Breast epithelium (tissue), 4 donors: Measurements from ENCODE around the gene COL5A1. TPM values are rescaled to one million over a fixed set of nuclear protein-coding genes. Genes with fewer than 3 reads are reported as not detected.

Experiments used
- DNase-seq, 2 donors: peaks; one replicate each; pipeline ENCODE4 v3.0.0-alpha.2; 2019; ENCODE audit warnings: low spot score in 2 of 2
- H3K27ac ChIP-seq, 2 donors: fragments of 200-600 bp; sonication (generic) in 1 of 2; one replicate each; pipeline ENCODE4 v1.5.1; 2016 to 2019; ENCODE audit warnings: mild to moderate bottlenecking in 1 of 2
- H3K27me3 ChIP-seq, 2 donors: fragments of 200-600 bp; sonication (generic) in 1 of 2; one replicate each; pipeline versions ENCODE4 v1.5.1 to v1.6.0; 2017 to 2019; ENCODE audit warnings: control low read depth in 1 of 2, mild to moderate bottlenecking in 1 of 2
- H3K36me3 ChIP-seq: fragments of 200-600 bp; one replicate; pipeline ENCODE4 v1.5.1; 2019
- H3K4me1 ChIP-seq, 2 donors: fragments of 200-600 bp; sonication (generic); one replicate each; pipeline ENCODE4 v1.5.1; 2016 to 2019; ENCODE audit warnings: control low read depth in 1 of 2
- H3K4me3 ChIP-seq, 3 donors: fragments of 200-600 bp; sonication (generic); 1 replicate in 2 of 3; 2 replicates in 1 of 3; pipeline ENCODE4 v1.5.1; 2016 to 2019; ENCODE audit warnings: mild to moderate bottlenecking in 3 of 3, moderate library complexity in 2 of 3
- H3K9me3 ChIP-seq, 2 donors: fragments of 200-600 bp; sonication (generic) in 1 of 2; one replicate each; pipeline ENCODE4 v1.5.1; 2016 to 2019; ENCODE audit warnings: control low read depth in 1 of 2
- CTCF ChIP-seq, 3 donors: fragments of 450-650 bp; IDR thresholded peaks; one replicate each; pipeline ENCODE4 v1.5.1; 2016 to 2017; ENCODE audit warnings: antibody characterized with exemption in 3 of 3, mild to moderate bottlenecking in 3 of 3, moderate library complexity in 3 of 3
- POLR2A ChIP-seq: fragments of 450-650 bp; IDR thresholded peaks from one replicate; pipeline ENCODE4 v1.6.1; 2016; ENCODE audit warnings: antibody characterized with exemption, mild to moderate bottlenecking, moderate library complexity
- POLR2AphosphoS5 ChIP-seq, 3 donors: sonication (generic); formaldehyde crosslinking; IDR thresholded peaks; one replicate each; pipeline ENCODE4 v1.6.1; 2017; ENCODE audit warnings: antibody characterized with exemption in 3 of 3
- intact Hi-C: fragments of 100-400 bp; cut with DNase I; formaldehyde crosslinking; loops from one replicate; pipeline ENCODE4 v1.15.1; 2023; ENCODE audit warnings: low total_unique reads
- total RNA-seq, 3 donors: library from RNA; depleted of rRNA; stranded (reverse); fragments of >200 nt; gene quantifications; one replicate each; pipeline ENCODE4 v1.1.0, GENCODE V29; 2016

COL5A1 gene
- total RNA-seq, 3 donors from 2014 or later, result 12.1 to 17.0 (median 15.4) TPM

GRCh38 chr9:134690301-134690751 lies 48.7 kb downstream of the COL5A1 start:
- DNase-seq, result no peak
- intact Hi-C loops, result no loop called here
- no peak for TF ChIP-seq POLR2AphosphoS5 (IDR thresholded peaks at IDR 0.05)
- TF ChIP-seq CTCF (IDR thresholded peaks at IDR 0.05), result no peak
- TF ChIP-seq POLR2A, result no peak
- Histone ChIP-seq H3K9me3 (no peaks in the 10 kb centered on the region), H3K36me3 (no peaks in the 10 kb centered on the region), H3K4me1 (no peaks in the 10 kb centered on the region), H3K27me3 (no peaks in the 10 kb centered on the region), H3K27ac (no peak overlapping the region), H3K4me3 (no peak overlapping the region)

- DNase-seq, result no peak
- H3K9me3 ChIP-seq, result no peaks in the 10 kb centered on the region
- no peaks in the 10 kb centered on the region for H3K4me1 ChIP-seq
- TF ChIP-seq POLR2A (no peak), CTCF (IDR thresholded peaks at IDR 0.05) (no peak), POLR2AphosphoS5 (IDR thresholded peaks at IDR 0.05) (no peak)
- intact Hi-C loops, result no loop called here
- H3K27ac ChIP-seq, result peak overlapping the region in 1 of 2 donors; percentile 32
- no peaks in the 10 kb centered on the region for H3K36me3 ChIP-seq
- H3K4me3 ChIP-seq, result no peak overlapping the region
- no peaks in the 10 kb centered on the region for H3K27me3 ChIP-seq
These were observed 49.5 kb downstream of the COL5A1 start for GRCh38 chr9:134690946-134691694.

GRCh38 chr9:134691695-134692572 lies 50.3 kb downstream of the COL5A1 start:
- no peak for DNase-seq
- TF ChIP-seq CTCF (IDR thresholded peaks at IDR 0.05) (no peak), POLR2AphosphoS5 (IDR thresholded peaks at IDR 0.05) (no peak), POLR2A (no peak)
- Histone ChIP-seq H3K9me3 (no peaks in the 10 kb centered on the region), H3K36me3 (no peaks in the 10 kb centered on the region), H3K27me3 (no peaks in the 10 kb centered on the region), H3K4me3 (no peak overlapping the region), H3K4me1 (no peaks in the 10 kb centered on the region), H3K27ac (no peak overlapping the region)
- intact Hi-C loops, result no loop called here

- intact Hi-C loops, result no loop called here
- H3K27me3 ChIP-seq, result no peaks in the 10 kb centered on the region
- no peak overlapping the region for H3K27ac ChIP-seq
- TF ChIP-seq CTCF (IDR thresholded peaks at IDR 0.05) (no peak), POLR2AphosphoS5 (IDR thresholded peaks at IDR 0.05) (no peak), POLR2A (no peak)
- no peaks in the 10 kb centered on the region for H3K36me3 ChIP-seq
- no peak overlapping the region for H3K4me3 ChIP-seq
- no peaks in the 10 kb centered on the region for H3K9me3 ChIP-seq
- no peaks in the 10 kb centered on the region for H3K4me1 ChIP-seq
- no peak for DNase-seq
These were observed 50.9 kb downstream of the COL5A1 start for GRCh38 chr9:134692573-134692860.

DNA sequence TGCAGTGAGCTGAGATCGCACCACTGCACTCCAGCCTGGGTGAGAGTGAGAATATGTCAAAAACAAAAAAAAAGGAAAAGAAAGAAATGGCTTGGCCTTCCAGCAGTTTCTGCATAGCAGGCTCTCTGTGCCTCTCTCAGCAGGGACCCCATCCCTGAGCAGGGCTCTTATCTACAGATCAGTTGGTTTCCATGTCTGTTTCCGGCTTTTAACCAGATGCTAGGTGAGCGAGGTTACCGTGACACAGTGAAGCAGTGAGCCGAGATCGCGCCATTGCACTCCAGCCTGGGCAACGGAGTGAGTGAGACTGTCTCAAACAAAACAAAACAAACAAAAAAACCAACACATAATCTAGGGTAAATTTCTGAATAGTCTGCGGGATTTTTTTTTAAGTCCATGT lies 51.4 kb downstream of the COL5A1 start:
- Histone ChIP-seq H3K27me3 (no peaks in the 10 kb centered on the region), H3K27ac (no peak overlapping the region), H3K4me1 (no peaks in the 10 kb centered on the region), H3K9me3 (no peaks in the 10 kb centered on the region), H3K4me3 (no peak overlapping the region), H3K36me3 (no peaks in the 10 kb centered on the region)
- no peak for TF ChIP-seq POLR2A
- TF ChIP-seq CTCF (IDR thresholded peaks at IDR 0.05), result no peak
- no peak for TF ChIP-seq POLR2AphosphoS5 (IDR thresholded peaks at IDR 0.05)
- intact Hi-C loops, result no loop called here
- no peak for DNase-seq
